Measurements from ENCODE around the gene HDGFL2.

HDGFL2 gene

DNA sequence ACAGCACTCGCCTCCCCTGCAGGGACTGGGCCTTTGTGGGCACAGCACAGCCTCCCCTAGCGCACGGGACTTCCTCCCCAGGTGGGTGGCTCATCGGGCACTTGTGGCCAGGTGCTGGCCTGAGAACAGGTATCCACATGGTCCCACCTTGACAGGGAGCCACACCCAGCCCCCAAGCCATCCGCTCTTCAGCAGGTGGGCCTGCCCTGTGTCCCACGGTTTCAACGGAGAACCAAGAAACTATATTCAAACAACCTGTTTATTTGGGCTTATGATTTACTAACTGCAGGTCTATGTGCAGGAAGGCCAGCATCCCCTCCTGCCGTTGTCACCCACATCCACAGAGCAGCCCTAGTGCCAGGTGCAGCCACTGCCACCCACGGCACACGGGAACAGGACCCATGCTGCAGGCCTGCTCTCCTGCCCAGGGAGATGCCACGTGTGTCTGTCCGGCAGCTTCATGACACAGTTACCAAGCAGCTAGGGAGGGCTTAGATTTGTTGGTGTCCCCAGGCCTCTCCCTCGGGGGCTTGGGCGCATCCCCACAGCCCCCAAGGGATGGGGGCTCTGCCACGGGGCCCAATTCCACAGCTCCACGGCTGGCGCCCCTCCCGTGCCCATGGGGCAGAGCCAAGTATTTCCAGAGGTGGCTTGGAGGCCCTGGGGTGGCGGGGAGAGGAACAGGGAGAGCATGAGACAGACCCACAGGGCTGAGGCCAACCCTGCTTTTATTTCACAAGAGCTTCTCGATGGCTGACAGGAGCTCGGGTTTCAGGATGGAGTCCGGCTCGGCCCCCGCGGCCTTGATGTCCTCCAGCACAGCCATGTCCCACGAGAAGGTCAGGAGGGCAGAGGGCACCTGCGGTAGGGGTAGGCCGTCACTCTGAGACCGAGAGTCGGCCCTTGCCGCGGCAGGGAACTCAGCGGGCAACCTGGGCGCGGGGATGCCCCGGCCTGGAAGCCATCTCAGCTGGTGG is 27.0 kb upstream of the HDGFL2 start:
- no peak for DNase-seq (ENCODE audit: low read depth in 2 of 3, low spot score in 2 of 3)

DNA sequence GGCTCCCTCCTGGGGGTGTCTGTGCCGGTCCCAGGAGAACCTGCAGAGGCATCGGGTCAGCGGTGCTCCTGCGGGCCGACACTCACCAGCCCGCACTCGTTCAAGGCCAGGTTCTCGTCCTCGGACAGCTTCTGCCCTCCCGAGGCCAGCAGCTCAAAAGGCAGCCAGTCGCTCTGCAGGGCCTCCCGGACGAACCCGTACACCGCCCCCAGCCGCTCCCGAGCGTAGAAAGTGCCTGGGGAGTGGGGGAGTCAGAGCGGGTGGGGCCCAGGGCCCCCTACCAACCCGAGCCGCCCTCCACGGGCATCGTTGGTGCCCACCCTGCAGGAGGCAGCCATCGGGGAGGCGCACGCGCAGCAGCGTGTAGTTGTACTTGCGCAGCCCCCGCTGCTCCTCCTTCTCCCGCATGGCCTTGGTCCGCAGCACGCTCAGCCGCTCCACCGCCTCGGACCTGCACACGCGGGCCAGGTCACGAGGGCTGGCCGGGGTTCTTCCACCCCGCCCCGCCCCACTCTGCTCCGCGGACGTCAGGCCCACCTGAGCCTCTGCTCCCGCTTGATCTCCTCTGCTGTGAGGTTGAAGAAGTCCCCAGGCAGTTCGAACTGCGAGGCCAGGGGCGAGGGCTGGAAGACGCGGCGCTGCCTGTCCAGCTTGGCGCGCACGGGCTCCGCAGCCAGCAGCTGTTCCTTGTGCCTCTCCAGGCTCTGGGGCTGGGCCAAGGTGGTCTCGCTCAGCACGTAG is 26.0 kb upstream of the HDGFL2 start:
- DNase-seq (ENCODE audit: low read depth in 2 of 3, low spot score in 2 of 3) = no peak

DNA sequence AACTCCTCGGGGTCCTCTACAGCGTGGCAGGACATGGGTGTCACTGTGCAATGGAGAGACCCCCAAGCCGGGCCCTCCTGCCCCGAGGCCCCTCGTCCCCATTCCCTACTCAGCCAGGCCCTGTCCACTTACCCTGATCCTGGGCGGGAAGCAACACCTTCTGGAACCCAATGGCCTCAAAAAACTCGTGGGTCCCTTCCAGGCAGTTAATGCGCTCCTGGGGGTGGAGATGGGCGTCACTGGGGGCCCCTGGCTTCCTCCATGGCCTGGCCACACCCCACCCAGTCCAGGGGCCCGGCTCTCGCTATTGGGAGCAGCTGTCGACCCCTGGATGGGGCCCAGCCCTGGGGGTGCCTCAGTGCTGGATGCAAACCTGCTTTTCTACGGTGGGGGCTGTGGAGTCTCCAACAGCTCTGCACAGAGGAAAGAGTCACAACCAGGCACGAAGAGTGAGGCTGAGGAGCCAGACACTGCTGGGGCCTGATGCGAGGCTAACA is 25.3 kb upstream of the HDGFL2 start:
- no peak for DNase-seq (ENCODE audit: low read depth in 2 of 3, low spot score in 2 of 3)

DNA sequence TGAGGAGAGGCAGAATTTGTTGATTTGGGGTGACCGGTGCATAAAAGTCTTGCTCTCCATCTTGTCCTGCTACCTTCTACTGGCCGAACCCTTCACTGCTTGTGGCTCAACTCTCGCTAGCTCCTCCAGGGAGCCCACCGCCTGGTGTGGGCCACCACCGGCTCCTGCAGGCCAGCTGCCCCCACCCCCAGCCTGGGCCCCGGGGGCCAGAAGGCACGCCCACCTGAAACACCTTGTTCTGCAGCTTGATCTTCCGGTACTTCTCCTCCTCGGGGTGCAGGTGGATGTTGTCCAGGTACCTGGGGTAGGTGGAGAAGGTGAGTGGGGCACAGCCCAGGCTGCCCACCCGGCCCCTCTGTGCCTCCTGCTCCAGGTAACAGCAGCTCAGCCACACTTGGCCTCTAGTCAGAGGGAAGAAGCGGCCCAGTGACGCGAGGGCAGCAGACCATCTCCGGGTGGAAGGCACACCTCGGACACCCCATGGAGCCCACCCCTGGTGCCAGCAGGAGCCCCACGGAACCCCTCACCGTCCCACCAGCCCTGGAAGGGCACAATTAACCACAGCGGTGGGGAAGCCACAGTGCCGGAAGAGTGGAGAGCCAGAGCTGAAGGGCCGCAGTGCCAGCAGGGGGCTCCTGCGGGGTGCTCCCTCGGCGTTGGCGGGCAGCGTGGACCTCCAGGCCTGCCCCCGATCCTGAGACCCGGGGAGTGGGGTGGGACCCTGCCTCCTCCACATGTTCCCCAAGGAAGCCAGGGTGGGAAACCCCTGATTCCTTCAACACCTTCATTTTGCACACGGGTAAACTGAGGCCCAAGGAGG is 24.6 kb upstream of the HDGFL2 start:
- DNase-seq (ENCODE audit: low read depth in 2 of 3, low spot score in 2 of 3) = no peak

- DNase-seq (ENCODE audit: low read depth in 2 of 3, low spot score in 2 of 3) = no peak
Observed at GRCh38 chr19:4448147-4448985, 23.7 kb upstream of the HDGFL2 start.

DNA sequence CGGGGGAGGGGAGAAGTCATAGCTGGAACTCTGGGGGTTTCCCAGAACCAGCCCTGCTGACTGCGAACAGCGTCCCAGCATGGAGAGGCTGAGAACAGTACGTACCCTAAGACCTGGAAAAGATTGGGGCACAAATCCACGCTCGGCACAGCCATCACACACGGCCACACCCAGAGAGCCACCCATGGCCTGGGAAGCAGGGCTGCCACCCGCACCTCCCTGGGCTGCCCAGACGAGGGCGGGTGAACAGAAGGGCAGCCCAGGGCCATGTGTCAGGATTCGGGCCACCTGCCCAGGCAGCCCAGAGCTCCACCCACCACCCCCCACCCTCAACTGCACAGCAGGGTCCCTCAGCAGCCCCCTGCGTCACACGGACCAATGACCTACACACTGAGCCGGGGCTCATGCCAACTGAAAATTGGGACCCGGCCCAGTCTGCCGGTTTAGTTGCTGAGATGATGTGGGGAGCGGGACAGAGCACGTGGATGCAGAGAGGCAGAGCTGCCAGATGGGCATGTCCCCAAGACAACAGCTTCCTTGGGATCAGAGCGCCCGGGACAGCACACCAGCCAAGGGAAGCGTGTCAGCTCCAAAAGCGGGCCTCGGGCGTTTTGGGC is 23.0 kb upstream of the HDGFL2 start:
- no peak for DNase-seq (ENCODE audit: low read depth in 2 of 3, low spot score in 2 of 3)

GRCh38 chr19:4449639-4450028 is 22.5 kb upstream of the HDGFL2 start:
- no peak for DNase-seq (ENCODE audit: low read depth in 2 of 3, low spot score in 2 of 3)

GRCh38 chr19:4452230-4452990 is 19.7 kb upstream of the HDGFL2 start:
- DNase-seq (ENCODE audit: low read depth in 2 of 3, low spot score in 2 of 3) = no peak

- DNase-seq (ENCODE audit: low read depth in 2 of 3, low spot score in 2 of 3) = no peak
Observed at GRCh38 chr19:4453232-4454179, 18.6 kb upstream of the HDGFL2 start.

DNA sequence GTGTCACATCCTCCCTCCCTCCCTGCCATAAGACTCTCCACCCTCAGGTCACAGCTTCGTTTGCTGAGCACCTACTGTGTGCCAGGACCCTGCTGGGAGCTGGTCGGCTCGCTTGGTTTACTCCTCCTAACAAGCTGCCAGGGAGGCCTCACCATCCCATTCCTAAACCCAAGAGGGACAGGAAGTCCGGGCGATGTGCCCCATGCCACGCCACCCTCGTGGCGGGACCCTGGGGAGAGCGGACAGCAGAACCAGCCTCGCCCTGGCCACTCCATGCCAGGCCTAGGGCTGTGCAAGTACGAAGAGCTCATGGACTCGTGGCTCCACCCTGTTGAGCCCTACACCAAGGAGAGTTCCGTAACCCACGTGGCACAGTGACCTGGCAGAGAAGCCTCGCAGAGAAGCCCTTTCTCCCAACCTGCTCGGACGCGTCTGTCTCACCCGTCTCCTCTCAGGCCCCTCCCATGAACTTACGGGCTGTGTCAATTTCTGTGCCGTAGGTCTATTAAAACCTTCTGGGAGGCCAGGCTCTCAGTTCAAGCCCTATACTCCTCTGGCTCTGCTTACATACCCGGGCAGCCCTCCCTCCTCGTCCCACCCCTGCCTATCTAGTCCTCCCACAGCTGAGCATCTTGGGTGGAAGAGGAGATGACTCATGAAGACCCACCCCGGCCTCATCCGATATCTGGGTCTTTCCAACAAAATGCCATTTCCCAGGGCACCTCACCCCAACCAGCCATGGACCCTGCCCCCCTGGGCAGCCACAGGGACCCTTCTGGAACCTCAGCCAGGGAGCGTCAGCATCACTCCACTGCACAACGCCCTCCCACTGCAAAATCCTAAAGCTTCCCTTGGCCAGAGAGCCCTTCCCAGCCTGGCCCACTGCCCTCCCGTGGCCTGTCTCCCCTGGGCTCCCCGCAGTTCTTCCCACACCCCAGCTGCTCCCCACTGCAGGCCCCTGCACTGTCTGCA is 17.1 kb upstream of the HDGFL2 start:
- no peak for DNase-seq (ENCODE audit: low read depth in 2 of 3, low spot score in 2 of 3)

DNA sequence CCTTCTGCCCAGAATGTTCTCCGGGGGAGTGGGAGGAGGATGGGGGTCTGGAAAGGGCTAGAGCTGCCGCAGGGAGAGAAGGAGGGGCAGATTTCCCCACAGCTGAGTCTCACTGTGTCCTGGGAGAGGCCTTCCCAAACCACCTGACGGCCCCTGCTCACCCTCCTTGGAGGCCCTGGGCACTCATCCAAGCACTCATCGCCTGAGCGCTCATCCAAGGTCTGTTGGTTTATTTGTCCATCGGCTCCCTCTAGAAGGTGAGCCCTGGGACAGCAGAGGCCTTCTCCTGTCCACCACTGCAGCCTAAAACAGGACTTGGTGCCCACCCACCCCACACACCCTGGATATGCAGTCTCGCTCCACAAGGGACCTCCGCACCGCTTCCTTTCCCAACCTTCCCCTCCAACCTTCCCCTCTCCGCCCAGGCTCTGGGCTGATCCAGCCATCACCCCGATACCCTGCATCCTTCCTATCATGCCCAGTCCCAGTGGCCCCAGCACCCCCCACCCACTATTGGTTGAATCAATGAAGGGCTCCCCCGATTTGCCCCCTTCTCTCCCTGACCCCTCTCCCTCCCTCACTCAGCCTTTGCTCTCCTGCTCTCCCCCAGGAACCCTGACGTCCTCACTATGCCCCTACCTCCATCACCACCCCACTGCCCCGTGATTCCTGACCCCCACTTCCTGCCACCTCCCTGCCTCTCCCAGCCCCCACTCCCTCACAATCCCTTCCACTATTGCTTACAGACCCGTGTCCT is 16.2 kb upstream of the HDGFL2 start:
- no peak for DNase-seq (ENCODE audit: low read depth in 2 of 3, low spot score in 2 of 3)

GRCh38 chr19:4456476-4456842 is 15.6 kb upstream of the HDGFL2 start:
- DNase-seq (ENCODE audit: low read depth in 2 of 3, low spot score in 2 of 3) = no peak

GRCh38 chr19:4456843-4457653 is 15.0 kb upstream of the HDGFL2 start:
- DNase-seq (ENCODE audit: low read depth in 2 of 3, low spot score in 2 of 3) = no peak

- DNase-seq (ENCODE audit: low read depth in 2 of 3, low spot score in 2 of 3) = peak; percentile 91
Observed at GRCh38 chr19:4457654-4458395, 14.3 kb upstream of the HDGFL2 start, which contains the start of gene UBXN6. UBXN6 (minus strand) TSS chr19:4457794; CDS start chr19:4457697, 97 bp downstream.

Data from activated CD8-positive, alpha-beta memory T cell treated with anti-CD3 and anti-CD28 coated beads for 48 hours (primary cell).